ENCODE data around the gene ZC3H13. TPM values are rescaled to one million over a fixed set of nuclear protein-coding genes. Genes with fewer than 3 reads are reported as not detected.

ZC3H13 gene
- total and polyA plus RNA-seq, 9 donors: 15.1 to 64.1 (median 41.9) TPM

DNA sequence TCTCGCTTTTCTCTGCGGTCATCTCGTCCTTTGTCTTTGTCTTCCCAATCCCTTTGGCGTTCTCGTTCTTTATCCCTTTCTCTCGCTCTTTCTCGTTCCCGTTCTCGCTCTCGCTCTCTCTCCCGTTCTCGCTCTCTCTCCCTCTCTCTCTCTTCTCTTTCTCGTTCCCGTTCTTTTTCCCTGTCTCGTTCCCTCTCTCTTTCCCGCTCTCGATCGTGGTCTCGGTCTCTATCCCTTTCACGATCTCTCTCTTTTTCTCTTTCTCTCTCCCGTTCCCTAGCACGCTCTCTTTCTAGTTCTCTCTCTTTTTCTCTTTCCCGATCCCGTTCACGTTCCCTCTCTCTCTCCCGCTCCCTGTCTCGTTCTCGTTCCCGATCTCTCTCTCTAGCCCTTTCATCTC lies 77.2 kb downstream of the ZC3H13 start:
- Histone ChIP-seq H3K27ac (no peak overlapping the region), H3K9me3 (no peaks in the 10 kb centered on the region), H3K4me3 (no peak overlapping the region), H3K27me3 (no peaks in the 10 kb centered on the region), H3K36me3 (no peaks in the 10 kb centered on the region), H3K4me1 (ENCODE audit: insufficient read depth) (no peaks in the 10 kb centered on the region)
- intact Hi-C loops (cut with DNase I): loop anchor here in 1 of 4 donors (10.0 kb wide), 1 partner anchor 1801 kb away; no protein-coding TSS in a partner anchor
- TF ChIP-seq POLR2A (IDR thresholded peaks at IDR 0.05) (no peak), EP300 (IDR thresholded peaks at IDR 0.05) (no peak)
- TF ChIP-seq, protein P1, sequence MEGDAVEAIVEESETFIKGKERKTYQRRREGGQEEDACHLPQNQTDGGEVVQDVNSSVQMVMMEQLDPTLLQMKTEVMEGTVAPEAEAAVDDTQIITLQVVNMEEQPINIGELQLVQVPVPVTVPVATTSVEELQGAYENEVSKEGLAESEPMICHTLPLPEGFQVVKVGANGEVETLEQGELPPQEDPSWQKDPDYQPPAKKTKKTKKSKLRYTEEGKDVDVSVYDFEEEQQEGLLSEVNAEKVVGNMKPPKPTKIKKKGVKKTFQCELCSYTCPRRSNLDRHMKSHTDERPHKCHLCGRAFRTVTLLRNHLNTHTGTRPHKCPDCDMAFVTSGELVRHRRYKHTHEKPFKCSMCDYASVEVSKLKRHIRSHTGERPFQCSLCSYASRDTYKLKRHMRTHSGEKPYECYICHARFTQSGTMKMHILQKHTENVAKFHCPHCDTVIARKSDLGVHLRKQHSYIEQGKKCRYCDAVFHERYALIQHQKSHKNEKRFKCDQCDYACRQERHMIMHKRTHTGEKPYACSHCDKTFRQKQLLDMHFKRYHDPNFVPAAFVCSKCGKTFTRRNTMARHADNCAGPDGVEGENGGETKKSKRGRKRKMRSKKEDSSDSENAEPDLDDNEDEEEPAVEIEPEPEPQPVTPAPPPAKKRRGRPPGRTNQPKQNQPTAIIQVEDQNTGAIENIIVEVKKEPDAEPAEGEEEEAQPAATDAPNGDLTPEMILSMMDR (IDR thresholded peaks at IDR 0.05): no peak
- DNase-seq: no peak
- WGBS, 3 donors: 96 to 99% (median 97%) methylated on average over 29 of the region's 29 CpGs

DNA sequence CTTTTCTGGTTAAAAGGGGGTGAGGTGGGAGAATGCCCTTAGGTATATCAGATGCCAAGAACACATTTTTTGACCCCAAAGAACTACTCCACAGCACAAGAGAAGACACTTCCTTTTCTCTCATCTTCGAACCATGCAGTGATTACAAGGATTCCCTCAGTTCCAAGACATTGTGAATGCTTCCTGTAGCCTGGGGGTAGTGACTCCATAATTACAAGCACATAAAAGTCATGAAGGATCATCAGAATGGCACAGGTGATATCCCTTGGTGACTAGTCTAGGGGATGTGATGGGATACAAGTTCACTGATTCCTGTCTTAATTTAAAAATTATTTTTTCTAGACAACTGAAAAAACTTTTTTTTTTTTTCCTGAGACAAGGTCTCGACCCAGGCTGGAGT lies 78.0 kb downstream of the ZC3H13 start:
- H3K36me3 ChIP-seq: no peaks in the 10 kb centered on the region
- H3K9me3 ChIP-seq: no peaks in the 10 kb centered on the region
- no peak for TF ChIP-seq EP300 (IDR thresholded peaks at IDR 0.05)
- TF ChIP-seq, protein P1 (IDR thresholded peaks at IDR 0.05): no peak
- no peak for TF ChIP-seq POLR2A (IDR thresholded peaks at IDR 0.05)
- H3K4me1 ChIP-seq (ENCODE audit: insufficient read depth): no peaks in the 10 kb centered on the region
- no peaks in the 10 kb centered on the region for H3K27me3 ChIP-seq
- H3K27ac ChIP-seq: no peak overlapping the region
- DNase-seq: no peak
- WGBS, 3 donors: 93 to 100% (median 99%) methylated on average over 2 of the region's 2 CpGs
- intact Hi-C loops (cut with DNase I): loop anchor here in 1 of 4 donors (10.0 kb wide), 1 partner anchor 1800 kb away; no protein-coding TSS in a partner anchor
- H3K4me3 ChIP-seq: no peak overlapping the region

DNA sequence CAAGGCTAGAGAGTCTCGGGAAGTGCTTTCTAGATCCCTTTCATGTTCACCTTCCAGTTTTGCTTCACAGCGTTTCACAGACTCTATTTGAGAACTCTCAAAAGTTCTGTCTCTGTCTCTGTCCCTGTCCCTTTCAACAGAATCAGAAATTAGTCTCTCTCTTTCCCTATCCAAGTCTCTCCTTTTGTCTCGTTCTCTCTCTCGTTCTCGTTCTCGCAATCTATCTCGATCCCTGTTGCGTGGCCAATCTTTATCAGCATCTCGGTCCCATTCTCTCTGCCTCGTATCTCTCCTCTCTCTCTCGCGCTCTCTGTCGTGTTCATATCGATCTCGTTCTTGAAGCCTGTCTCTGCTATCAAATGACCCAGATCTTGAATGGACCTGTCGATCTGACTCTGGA lies 85.0 kb downstream of the ZC3H13 start:
- H3K9me3 ChIP-seq: no peaks in the 10 kb centered on the region
- TF ChIP-seq POLR2A (IDR thresholded peaks at IDR 0.05): no peak
- no peak for TF ChIP-seq EP300 (IDR thresholded peaks at IDR 0.05)
- TF ChIP-seq, protein P1 (IDR thresholded peaks at IDR 0.05): no peak
- intact Hi-C loops (cut with DNase I): no loop called here
- WGBS, 3 donors: 96 to 98% (median 97%) methylated on average over 16 of the region's 16 CpGs
- no peaks in the 10 kb centered on the region for H3K27me3 ChIP-seq
- H3K36me3 ChIP-seq: no peaks in the 10 kb centered on the region
- no peak overlapping the region for H3K27ac ChIP-seq
- H3K4me1 ChIP-seq (ENCODE audit: insufficient read depth): no peaks in the 10 kb centered on the region
- no peak for DNase-seq
- H3K4me3 ChIP-seq: no peak overlapping the region

GRCh38 chr13:45966715-45967114 lies 85.8 kb downstream of the ZC3H13 start:
- H3K36me3 ChIP-seq: no peaks in the 10 kb centered on the region
- H3K9me3 ChIP-seq: no peaks in the 10 kb centered on the region
- H3K4me1 ChIP-seq (ENCODE audit: insufficient read depth): no peaks in the 10 kb centered on the region
- intact Hi-C loops (cut with DNase I): no loop called here
- TF ChIP-seq EP300 (IDR thresholded peaks at IDR 0.05): no peak
- no peak for TF ChIP-seq POLR2A (IDR thresholded peaks at IDR 0.05)
- TF ChIP-seq, protein P1 (IDR thresholded peaks at IDR 0.05): no peak
- H3K27ac ChIP-seq: no peak overlapping the region
- DNase-seq: no peak
- no peak overlapping the region for H3K4me3 ChIP-seq
- WGBS, 3 donors: 96% methylated on average over 3 of the region's 3 CpGs
- H3K27me3 ChIP-seq: no peaks in the 10 kb centered on the region
